GM21619 (cell line): ENCODE measurements around the gene DLK1.

Source experiments
- ATAC-seq: cut with Tn5 transposase; IDR thresholded peaks from one replicate; pipeline ENCODE4 v1.9.1; 2021; ENCODE audit not compliant: unreplicated experiment

DLK1 gene

DNA sequence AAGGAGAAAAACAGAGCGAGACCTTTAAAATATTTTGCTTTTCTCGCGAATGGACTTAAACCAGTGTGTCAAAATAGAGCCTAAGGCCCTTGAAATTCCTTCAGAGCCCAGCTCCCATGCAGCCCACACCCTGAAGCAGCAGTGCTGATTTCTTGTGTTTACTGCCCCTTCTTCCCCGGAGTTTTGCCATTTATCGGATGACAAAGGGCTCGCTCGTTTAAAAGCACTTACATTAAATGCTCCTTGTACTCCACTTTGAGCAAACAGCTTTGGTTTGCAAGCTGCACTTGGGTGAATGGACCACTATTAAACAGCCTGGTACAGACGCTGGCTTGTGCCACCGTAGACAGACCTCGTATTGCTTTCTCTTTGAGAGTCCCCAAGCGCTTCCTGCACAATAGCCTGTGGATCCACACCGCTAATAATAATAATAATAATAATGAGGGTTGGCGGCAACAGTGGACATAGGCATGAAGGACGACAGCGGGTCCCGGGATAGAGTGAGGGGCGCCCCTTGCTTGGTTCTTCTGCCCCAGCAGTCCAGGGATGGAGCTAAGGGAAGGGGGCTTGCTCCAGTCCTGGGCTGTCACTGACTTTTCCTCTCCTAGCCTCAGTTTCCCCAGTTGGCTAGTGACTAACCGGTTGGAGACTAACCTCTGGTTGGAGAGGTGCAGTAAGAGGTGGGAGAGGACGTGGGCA lies 6.6 kb downstream of the DLK1 start:
- ATAC-seq: no peak

DNA sequence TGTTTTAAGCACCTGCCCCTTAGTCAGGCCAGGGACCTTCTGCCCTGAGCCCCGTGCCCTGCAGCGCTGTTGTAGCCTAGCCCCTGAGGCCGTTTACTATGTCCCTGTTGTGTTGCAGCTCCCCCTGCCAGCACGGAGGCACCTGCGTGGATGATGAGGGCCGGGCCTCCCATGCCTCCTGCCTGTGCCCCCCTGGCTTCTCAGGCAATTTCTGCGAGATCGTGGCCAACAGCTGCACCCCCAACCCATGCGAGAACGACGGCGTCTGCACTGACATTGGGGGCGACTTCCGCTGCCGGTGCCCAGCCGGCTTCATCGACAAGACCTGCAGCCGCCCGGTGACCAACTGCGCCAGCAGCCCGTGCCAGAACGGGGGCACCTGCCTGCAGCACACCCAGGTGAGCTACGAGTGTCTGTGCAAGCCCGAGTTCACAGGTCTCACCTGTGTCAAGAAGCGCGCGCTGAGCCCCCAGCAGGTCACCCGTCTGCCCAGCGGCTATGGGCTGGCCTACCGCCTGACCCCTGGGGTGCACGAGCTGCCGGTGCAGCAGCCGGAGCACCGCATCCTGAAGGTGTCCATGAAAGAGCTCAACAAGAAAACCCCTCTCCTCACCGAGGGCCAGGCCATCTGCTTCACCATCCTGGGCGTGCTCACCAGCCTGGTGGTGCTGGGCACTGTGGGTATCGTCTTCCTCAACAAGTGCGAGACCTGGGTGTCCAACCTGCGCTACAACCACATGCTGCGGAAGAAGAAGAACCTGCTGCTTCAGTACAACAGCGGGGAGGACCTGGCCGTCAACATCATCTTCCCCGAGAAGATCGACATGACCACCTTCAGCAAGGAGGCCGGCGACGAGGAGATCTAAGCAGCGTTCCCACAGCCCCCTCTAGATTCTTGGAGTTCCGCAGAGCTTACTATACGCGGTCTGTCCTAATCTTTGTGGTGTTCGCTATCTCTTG lies 7.6 kb downstream of the DLK1 start:
- no peak for ATAC-seq

DNA sequence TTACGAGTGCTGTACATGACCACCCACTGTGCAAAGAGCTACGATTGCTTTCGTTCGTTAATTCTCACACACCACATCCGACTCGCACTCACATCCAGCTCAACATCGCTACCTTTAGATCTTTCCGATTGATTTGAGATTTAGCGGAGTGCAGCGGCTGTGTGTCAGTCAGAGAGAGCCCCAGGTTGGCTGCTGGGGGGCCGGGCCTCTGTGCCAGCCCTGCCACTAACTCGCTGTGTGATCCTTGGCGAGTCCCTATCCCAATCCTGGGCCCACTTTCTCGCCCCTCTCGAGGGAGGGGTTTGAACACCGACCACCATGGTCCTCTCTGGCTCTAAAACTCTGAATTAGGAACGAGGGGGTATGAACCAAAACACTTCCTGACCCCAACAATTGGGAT lies 8.6 kb downstream of the DLK1 start:
- no peak for ATAC-seq

DNA sequence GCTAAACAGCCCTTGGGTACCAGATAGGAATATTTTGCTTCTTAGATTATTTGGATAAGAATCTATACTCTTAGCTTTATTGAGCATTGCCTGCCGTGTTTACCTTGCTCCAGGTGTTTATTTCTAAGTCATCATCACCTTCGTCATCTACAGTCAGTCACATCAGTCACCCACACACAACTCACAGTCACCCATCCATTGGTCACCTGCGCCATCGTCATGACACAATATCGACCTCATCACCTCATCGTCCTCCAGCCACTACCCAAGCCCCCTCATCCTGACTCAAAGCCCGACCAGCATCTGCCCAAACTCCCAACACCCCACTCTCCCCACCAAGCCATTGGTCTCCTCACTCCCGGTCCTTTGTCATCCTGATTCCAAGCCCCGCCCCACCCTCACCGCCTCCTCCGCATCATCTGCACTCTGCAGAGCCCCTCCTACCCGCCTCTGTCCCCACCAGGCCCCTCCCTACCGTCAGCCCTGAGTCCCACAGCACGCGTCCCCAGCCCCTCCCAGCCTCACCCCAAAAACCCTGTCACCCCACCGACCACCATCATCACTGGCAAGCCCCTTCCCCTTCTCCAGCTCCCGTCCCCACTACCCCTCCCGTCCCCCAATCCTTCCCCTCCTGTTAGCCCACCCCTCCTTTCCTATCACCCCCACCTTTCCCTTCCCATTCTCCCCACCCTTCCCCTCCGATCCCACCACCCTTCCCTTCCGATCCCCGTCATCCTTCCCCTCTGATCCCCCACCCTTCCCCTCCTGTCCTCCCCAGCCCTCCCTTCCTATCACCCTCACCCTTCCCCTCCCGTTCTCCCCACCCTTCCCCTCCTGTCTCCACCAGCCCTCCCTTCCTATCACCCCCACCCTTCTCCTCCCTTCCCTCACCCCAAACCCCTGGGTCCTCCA lies 9.8 kb downstream of the DLK1 start:
- no peak for ATAC-seq

DNA sequence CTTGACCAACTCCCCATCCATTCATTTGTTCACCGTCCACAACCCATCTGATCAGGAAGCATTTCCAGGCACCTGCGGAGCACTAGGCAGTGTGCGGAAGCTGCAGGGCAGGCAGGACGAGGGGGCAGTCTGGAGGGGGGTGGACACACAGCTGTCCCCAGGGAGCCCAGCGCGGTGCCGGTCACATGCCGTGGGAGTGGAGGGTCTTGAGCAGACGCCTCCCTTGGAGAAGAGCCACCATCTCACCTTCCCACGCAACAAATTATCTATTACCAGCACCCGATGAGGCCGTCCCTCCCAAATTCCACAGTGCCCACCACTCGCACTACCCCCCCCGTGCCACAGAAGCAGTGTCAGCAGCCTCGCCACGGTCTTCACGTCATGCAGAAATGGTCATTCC lies 10.8 kb downstream of the DLK1 start:
- no peak for ATAC-seq

DNA sequence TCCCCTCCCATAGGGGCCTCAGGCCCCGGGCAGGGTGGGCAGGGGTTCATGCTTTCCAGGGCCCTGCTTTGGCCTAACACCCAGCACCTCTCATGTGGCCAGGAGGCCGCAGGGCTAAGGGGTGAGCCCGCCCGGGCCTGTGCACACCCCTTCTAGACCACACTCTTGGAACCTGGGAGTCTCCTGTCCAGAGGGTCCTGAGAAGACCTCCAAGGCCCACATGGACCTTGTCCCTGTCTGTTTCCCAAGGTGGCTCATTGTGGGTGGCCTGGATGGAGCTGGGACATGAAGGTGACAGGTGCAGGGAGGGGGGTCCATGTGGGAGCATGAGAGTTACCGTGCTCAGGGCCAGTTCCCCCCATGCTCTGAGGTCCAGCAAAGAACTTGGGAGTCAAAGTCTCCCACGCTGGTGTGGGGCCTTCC lies 11.6 kb downstream of the DLK1 start:
- no peak for ATAC-seq

DNA sequence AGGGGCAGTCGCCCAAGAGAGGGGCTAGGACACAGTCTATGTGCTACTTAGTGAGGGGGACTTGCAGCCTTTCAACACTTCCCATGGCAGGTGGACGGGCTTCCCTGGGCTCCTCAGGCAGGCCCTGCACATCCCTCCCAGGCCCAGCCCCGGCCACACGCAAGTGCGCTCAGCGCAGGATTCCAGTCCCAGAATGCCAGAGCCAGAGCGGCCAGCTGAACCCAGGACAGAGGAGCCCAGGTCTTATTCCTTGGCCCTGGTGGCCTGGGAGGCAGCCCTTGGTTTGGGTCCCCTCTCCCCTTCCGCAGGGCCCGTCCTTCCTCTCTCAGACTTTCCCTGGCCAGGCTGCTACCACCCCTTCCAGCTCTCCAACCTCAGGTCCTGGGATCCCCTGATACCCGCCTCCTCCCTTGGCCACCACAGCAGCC lies 12.0 kb downstream of the DLK1 start:
- ATAC-seq: no peak

DNA sequence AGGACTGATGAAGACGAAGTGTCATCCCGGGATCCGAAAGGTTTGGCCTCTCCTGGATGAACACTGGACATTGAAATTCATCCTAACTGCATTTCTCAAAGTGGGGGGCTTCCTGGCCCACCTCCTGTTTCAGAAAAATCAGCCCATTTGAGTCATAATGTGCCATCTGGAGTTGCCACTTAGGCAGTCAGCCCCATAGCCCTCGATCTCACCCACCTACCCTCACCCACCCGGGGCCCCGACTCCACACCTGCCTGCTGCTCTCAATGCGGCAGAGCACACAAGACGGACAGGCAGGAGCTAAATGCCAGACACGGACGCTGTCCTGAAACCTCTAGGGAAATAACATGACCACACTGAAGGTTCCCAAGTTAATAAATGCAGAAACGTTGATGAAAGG lies 12.6 kb downstream of the DLK1 start:
- no peak for ATAC-seq

DNA sequence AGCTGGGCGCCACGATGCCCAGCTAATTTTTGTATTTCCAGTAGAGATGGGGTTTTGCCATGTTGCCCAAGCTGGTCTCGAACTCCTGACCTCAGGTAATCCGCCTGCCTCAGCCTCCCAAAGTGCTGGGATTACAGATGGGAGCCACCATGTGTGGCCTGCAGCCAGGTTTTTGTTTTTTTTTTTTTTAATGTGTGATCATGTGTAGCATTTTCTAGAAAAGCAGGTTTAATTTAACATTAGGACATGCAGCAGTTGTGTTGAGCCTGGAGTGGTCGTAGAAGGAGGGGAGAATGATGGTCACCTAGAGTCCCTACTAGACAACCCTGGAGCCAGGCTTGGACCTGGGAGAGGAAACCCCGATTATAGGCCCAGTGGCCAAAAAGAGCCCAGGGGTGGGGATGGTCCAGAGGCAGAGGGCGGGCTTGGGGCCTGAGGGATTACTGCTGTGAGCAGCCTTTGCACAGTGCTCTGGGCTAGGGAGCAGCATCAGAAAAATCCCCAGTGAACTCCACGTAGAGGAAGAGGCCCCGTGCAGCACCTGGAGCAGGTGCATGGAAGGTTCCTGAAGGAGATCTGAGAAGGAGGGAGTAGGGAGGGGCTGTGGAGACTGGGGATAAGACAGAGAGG lies 13.6 kb downstream of the DLK1 start:
- ATAC-seq: no peak

DNA sequence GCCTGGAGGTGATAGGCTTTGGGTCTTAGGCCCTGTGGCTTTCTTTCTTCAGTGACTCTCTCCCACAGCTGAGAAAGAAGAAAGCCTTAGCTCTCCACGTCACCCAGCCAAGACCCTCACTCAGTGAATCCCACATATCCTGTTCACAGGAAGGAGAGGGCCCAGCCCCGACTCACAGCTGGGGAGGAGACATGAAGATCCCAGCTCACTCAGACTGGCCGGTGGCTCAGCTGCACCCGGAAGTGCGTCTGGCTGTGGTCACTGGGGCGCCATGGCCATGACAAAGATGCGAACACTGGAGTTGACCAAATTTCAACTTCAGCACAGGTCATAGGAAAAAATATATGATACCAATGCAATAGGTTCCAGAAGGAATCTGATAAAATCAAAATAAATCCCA lies 14.2 kb downstream of the DLK1 start:
- no peak for ATAC-seq

DNA sequence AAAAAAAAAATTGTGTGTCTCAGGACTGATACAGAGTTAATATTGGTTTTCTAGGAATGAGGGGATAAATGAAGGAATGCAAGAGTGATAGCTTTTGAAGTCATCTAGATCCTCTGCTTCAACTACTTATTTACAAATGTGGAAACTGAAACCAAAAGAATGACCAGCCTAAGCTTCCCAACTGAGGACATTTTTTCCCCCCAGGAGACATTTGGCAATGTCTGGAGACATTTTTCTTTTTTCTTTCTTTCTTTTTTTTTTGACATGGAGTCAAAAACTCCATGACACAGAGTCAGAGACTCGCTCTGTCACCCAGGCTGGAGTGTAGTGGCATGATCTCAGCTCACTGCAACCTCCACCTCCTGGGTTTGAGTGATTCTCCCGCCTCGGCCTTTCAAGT lies 15.3 kb downstream of the DLK1 start:
- ATAC-seq: no peak

DNA sequence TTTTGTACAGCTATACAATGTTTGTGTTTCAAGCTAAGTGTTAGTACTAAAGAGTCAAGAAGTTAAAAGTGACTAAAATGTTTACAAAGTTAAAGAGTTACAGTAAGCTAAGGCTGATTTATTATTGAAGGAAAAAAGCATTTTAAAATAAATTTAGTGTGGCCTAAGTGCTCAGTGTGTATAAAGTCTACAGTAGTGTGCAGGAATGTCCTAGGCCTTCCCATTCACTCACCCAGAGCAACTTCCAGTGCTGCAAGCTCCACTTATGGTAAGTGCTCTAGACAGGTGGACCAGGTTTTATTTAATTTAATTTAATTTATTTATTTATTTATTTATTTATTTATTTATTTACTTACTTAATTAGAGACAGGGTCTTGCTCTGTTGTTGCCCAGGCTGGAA lies 19.6 kb downstream of the DLK1 start:
- ATAC-seq: no peak

DNA sequence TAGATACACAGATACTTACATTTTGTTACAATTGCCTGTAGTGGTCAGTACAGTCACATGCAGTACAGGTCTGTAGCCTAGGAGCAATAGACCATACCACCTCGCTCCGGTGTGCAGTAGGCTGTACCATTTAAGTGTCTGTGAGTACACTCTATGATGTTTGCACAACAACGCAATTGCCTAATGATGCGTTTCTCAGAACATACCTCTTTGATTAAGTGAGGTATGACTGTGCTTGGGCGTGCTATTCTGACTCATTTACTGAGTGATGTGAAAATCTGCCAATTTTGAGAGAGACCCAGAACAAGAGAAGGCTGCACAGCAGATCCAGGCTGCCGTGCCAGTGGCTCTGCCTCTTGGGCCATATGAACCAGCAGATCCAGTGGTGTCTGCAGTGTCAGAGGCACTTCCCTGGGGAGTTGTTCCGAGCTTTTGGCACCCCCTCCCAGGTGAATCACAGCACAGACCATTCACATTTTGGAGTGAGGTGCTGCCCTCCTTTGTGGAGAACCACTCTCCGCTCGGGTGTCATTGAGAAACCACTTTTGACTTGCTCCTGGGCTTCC lies 20.4 kb downstream of the DLK1 start:
- no peak for ATAC-seq

DNA sequence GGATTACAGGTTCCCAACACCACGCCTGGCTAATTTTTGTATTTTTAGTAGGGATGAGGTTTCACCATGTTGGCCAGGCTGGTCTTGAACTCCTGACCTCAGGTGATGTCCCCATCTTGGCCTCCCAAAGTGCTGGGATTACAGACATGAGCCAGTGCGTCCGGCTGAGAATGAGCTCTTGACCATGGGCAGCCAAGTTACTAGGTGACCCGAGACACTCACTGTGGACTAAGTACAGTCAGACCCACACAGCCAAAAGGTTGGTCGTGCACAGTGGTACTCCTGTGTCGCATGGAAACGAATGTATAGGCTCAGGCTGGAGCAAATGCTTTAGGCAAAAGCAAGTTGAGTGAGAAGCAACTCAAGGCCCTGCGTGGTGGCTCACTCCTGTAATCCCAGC lies 21.0 kb downstream of the DLK1 start:
- no peak for ATAC-seq

DNA sequence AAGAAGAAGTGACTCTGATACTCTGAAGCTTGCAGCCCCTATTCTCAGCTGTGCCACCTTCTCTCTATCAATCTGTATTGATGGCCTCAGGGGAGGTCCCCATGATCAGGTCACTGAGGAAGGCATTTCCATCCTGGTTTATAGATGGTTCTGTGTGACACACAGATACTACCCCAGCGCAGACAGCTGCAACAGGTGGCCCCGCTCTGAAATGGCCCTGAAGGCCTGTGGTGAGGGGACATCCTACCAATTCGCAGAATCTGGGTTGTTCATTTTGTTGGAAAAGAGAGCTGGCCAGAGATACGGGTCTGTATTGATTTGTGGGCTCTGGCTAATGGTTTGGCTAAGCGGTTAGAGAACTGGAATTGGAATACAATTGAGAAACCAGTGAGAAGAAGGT lies 21.7 kb downstream of the DLK1 start:
- no peak for ATAC-seq

DNA sequence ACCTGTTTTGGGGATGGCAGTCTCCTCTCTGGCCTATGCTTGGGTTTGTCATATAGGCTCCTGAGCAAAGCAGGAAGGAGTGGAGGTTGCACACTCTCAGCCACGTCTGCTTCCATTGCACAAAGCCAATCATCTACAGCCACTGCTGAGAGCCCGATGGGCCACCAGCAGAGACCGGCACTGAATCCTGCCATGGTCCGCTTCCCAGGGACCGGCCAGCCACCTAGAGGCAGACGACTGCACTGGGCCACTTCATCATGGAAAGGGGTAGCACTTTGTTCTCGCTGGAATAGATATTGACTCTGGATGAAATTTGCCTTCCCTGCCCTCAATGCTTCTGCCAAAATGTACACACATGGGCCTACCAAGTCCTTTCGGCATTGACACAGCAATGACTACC lies 22.3 kb downstream of the DLK1 start:
- ATAC-seq: no peak

DNA sequence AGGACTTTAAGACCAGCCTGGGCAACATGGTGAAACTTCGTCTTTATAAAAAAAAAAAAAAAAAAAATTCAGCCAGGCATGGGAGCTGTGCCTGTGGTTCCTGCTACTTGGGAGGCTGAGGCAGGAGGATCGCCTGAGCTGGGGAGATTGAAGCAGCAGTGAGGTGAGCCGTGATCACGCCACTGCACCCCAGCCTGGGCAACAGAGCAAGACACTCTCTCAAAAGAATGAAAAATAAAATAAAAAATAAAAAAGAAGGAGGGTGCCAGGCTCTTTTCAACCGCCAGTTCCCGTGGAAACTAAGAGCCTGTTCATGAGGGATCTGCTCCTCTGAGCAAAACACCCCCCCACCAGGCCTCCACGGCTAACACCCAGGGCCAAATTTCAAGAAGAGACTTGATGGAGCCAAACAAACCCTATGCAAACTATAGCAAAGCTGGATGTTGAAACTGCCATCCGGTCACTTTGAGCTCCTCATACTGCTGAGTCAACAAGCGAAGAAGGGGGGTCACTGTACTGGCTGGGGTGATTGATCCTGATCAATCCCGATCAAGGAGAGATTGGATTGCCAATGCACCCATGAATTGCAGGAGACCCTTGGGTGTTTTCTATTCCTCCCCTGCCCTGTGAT lies 23.4 kb downstream of the DLK1 start:
- ATAC-seq: no peak

DNA sequence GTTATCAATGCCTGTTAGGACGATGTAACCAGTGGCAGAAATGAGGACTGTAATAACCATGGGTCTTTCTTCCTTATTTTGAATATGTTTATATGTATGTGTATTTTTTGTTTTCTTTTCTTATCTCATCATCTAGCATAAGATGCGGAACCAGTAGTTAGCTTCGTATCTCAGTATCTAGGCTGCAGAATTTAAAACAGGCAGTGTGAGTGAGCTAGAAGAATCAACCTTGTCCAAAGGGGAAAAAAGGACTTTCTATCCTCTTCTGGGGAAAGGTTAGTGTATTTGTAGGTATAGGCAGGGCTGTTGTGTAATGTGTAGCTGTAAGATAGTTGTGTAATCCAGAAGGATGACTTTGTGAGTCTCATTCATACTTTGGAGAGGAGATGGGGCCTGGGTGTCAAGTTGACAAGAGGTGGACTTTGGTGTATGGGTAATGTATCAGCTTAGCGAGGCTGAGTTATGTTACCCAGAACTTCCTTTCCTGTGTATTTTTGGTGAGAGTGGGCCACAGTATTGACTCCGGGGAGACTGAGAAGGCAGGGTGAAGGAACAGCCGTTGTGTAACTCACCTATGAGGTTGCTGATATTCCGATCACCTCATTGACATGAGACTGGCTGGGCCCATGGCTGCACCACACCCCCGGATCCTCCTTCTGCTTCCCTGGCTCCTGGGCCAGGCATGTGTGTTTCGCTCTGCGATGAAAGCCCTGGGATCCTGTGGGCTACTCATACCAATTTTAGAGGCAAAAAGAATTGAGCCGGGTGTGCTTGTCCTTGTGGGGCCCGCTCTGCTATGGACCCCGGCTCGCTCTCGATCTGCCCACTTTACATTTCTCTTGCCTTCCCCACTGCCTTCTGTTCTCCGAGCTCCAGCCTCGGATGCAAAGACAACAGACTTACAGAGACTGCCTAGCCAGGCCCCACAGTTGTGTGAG lies 24.3 kb downstream of the DLK1 start:
- ATAC-seq: no peak

DNA sequence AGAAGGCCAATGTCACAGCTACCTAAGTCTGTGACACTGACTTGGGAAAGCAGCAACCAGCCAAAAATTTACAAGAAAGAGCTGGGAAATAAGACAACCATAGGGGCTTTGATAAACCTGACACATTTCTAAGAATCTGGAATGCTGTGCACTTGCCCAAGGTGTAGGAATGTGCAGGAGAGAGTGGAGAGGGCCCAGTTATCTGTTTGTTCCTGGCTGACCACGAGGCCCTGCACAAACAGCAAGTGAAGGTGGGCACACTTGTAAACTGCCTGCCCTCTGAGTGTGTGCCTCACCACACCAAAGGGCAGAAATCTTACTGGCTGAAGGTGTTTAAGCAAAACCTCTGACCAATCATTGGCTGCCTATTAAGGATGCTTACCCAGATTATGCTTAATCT lies 27.3 kb downstream of the DLK1 start:
- no peak for ATAC-seq
